ENCODE measurements around the gene LYZL1. TPM values are rescaled to one million over a fixed set of nuclear protein-coding genes. Genes with fewer than 3 reads are reported as not detected.
"Not testable (repeated sequence)": the region's sequence is repeated elsewhere in the genome, so short reads cannot be mapped to it uniquely, and the experiment has no call there.

LYZL1 gene
- total RNA-seq, 1 experiment from 2014 or later, result not detected

DNA sequence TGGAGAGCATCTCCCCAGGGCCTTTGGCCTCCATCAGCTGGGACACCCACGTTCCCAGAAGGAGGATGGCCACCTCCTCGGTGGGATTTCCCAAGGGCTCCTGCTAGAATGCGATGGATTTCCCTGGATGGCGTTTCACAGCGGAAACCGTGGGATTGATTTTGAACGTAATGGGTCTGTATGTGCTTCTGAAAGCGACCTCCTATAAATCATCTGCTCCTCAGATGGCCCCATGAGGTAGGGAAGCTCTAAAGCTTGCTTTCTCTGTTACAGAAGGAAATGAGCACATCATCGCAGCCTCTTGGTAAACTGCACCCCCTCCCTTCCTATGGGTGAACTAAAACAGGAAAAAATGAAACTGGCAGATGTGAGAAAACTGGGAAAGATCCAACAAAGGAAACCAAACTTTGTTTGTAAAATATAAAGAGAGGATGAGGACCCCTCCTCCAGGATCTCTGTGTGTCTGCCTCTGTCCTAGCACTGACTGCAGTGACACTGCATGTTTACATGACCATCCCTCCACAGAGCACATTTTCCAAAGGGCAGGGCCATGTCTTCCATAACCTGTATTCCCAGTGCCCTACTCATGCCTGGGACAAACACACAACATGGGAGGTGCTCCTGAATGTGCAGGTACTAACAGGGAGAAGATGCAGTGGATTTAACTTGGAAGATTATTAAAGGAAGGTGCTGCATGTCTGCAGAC is 57.6 kb downstream of the LYZL1 start:
- Histone ChIP-seq H3K4me3 (ENCODE audit: insufficient read depth, low read depth, low read length) (no peak overlapping the region), H3K36me3 (replicated peaks; ENCODE audit: control insufficient read depth, insufficient read depth, low read length) (no peaks in the 10 kb centered on the region)

DNA sequence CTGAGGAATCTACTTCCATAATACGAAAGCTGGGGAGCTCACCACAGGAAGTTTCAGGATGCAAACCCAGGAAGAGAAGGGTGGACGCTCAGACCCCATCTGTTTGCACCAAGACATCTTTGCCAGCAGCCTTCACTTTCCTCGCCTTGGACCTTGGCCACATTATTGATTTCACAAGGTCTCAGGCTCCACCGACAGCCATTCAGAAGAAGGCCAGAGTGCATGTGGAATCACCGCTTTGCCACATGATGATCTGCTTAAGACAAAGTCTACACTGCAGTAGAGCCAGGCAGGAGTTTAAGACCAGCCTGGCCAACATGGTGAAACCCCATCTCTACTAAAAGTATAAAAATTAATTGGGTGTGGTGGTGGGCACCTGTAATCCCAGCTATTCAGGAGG is 60.0 kb downstream of the LYZL1 start:
- no peaks in the 10 kb centered on the region for H3K36me3 ChIP-seq (replicated peaks; ENCODE audit: control insufficient read depth, insufficient read depth, low read length)
- DNase-seq, result no peak
- H3K27me3 ChIP-seq (ENCODE audit: control insufficient read depth, insufficient read depth, low read length), result no peaks in the 10 kb centered on the region
- H3K4me3 ChIP-seq (ENCODE audit: insufficient read depth, low read depth, low read length), result no peak overlapping the region

More for the DNA sequence above, 57.6 kb downstream of the LYZL1 start:
- no peak for DNase-seq
- no peaks in the 10 kb centered on the region for H3K27me3 ChIP-seq (ENCODE audit: control insufficient read depth, insufficient read depth, low read length)

DNA sequence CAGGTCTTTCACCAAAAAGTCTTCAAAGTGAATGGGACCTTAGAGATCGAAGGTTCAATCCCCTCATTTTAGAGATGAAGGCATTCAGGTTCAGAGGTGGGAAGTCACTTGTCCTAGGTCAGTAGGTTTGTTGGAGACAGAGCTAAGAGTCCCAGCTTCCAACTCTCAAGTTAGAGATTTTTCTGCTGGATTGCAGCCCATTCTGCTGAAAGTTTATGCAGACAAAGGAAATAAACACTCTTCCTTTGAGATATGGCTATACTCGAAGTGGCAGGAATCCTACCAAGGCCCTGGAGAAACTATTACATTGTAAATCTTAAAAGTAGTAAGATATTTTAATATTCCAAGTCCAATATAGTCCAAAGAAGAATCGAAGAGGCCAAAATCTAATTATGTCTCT is 64.4 kb downstream of the LYZL1 start:
- no peaks in the 10 kb centered on the region for H3K36me3 ChIP-seq (replicated peaks; ENCODE audit: control insufficient read depth, insufficient read depth, low read length)
- no peak for DNase-seq
- no peak overlapping the region for H3K4me3 ChIP-seq (ENCODE audit: insufficient read depth, low read depth, low read length)
- no peaks in the 10 kb centered on the region for H3K27me3 ChIP-seq (ENCODE audit: control insufficient read depth, insufficient read depth, low read length)

DNA sequence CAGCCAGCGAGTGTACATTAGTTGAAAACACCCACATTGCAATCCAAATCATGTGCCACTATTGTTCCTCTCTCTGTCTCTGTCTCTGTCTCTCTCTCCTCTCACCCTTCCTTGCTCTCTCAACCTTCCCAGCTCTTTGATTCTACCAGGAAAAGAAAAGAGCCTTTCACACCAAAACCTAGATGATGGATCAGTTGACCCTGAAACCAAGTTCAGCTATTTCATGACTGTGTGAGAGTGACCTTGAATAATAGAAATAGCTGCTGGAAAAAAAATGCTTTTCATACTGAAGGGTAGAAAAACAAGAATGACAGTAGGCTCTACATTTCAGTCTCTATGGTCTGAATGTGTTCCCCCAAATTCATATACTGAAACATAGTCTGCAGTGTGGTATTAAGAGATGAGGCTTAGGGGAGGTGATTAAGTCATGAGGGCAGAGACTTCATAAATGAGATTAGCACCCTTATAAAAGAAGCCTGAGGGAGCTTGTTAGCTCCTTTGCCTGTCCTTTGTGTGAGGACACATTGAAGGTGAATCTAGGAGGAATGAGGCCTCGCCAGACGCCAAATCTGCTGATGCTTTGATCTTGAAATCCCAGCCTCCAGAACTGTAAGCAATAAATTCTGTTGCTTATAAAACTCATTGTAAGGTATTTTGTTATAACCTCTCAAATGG is 65.2 kb downstream of the LYZL1 start:
- Histone ChIP-seq H3K4me3 (ENCODE audit: insufficient read depth, low read depth, low read length) (no peak overlapping the region), H3K36me3 (replicated peaks; ENCODE audit: control insufficient read depth, insufficient read depth, low read length) (no peaks in the 10 kb centered on the region), H3K27me3 (ENCODE audit: control insufficient read depth, insufficient read depth, low read length) (no peaks in the 10 kb centered on the region)
- no peak for DNase-seq

DNA sequence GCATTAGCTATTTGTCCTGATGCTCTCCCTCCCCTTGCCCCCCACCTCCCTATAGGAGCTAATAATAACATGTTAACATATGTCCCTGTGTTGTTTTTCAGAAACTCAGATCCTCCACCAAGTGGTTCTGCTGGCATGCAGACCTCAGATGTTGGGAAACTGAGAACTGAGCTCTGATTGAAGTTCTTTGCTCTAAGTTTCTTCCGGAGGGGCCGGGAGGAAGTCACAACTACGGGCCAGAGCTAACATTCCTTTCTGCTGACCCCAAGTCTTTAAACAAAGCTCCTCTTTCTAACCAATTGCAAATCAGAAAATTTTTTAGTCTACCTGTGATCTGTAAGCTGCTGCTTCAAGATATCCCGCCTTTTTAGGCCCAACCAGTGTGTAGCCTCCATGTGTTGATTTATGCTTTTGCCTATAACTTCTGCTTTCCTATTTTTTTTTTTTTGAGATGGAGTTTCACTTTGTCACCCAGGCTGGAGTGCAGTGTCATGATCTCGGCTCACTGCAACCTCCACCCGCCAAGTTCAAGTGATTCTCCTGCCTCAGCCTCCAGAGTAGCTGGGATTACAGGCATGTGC is 66.6 kb downstream of the LYZL1 start:
- DNase-seq, result no peak
- Histone ChIP-seq H3K27me3 (ENCODE audit: control insufficient read depth, insufficient read depth, low read length) (no peaks in the 10 kb centered on the region), H3K36me3 (replicated peaks; ENCODE audit: control insufficient read depth, insufficient read depth, low read length) (no peaks in the 10 kb centered on the region)

DNA sequence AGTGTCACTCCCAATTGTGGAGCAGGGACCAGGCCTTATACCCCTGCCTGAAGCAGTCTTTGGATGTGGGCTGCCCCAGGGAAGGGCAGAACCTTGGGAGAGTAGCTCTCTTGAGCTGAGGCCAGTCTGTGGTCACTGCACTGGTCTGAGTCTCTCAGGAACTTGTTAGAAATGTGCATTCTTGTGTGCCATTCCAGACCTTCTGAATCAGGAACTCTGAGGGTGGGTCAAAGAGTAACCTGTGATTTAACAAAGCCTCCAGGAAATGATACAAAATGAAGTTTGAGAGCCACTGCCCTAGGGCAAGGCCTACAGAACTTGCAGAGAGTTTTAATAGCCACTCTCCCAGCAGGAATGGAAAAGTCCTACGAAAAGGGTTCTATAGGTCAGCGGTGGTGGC is 68.1 kb downstream of the LYZL1 start:
- H3K4me3 ChIP-seq (ENCODE audit: insufficient read depth, low read depth, low read length), result no peak overlapping the region
- no peak for DNase-seq

More for the DNA sequence above, 66.6 kb downstream of the LYZL1 start:
- H3K4me3 ChIP-seq (ENCODE audit: insufficient read depth, low read depth, low read length), result no peak overlapping the region

DNA sequence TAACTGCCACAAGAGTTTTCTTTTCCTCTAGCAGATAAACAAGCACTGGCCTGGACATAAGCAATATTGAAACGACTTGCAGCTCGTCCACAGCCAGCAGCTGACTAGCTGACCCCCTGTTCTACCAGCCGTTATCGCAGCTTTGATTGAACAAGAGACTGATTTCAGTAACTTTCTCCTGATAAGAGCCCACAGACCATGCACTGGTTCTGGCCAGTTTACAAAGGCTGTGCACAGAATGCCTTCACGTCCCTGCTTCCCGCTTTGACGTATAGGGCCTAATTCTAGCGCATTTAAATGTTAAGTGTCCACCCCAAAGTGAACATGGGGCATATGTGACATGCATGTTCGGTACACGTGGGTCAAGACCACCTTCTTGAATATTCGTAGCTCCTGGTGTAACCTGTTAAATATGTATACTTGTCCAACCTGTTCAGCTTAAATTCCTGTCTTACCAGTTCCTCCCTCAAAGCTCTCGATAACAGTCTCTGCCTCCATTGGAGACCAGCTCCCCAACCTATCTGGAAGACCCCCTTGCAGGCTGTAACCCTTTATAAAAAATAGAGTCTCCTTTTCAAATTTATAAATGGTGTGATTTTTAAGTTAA is 69.2 kb downstream of the LYZL1 start:
- H3K36me3 ChIP-seq (replicated peaks; ENCODE audit: control insufficient read depth, insufficient read depth, low read length), result no peaks in the 10 kb centered on the region
- DNase-seq, result no peak
- H3K27me3 ChIP-seq (ENCODE audit: control insufficient read depth, insufficient read depth, low read length), result no peaks in the 10 kb centered on the region
- no peak overlapping the region for H3K4me3 ChIP-seq (ENCODE audit: insufficient read depth, low read depth, low read length)

More for the DNA sequence above, 68.1 kb downstream of the LYZL1 start:
- no peaks in the 10 kb centered on the region for H3K27me3 ChIP-seq (ENCODE audit: control insufficient read depth, insufficient read depth, low read length)
- no peaks in the 10 kb centered on the region for H3K36me3 ChIP-seq (replicated peaks; ENCODE audit: control insufficient read depth, insufficient read depth, low read length)

GRCh38 chr10:29360215-29360853 is 71.5 kb downstream of the LYZL1 start:
- H3K36me3 ChIP-seq (replicated peaks; ENCODE audit: control insufficient read depth, insufficient read depth, low read length); H3K4me3 ChIP-seq (ENCODE audit: insufficient read depth, low read depth, low read length); H3K27me3 ChIP-seq (ENCODE audit: control insufficient read depth, insufficient read depth, low read length); DNase-seq: not testable (repeated sequence)

Measured in H7 (cell line).